Suprapubic skin (tissue), 4 donors: ENCODE results near the gene FAHD2A.

Source experiments
- CTCF ChIP-seq, 2 donors: fragments of 200-600 bp in 1 of 2; fragments of 450-650 bp in 1 of 2; sonication (generic) in 1 of 2; IDR thresholded peaks; one replicate each; pipeline ENCODE4 v1.5.1; 2016 to 2019; ENCODE audit warnings: antibody characterized with exemption in 2 of 2, mild to moderate bottlenecking in 1 of 2, moderate library complexity in 1 of 2
- EP300 ChIP-seq: sonication (generic); formaldehyde crosslinking; IDR thresholded peaks from one replicate; pipeline ENCODE4 v1.6.1; 2017; ENCODE audit warnings: antibody characterized with exemption
- POLR2A ChIP-seq, 2 donors: fragments of 450-650 bp; IDR thresholded peaks; one replicate each; pipeline ENCODE4 v1.6.1; 2017; ENCODE audit warnings: antibody characterized with exemption in 2 of 2, mild to moderate bottlenecking in 2 of 2, moderate library complexity in 2 of 2
- POLR2AphosphoS5 ChIP-seq, 3 donors: sonication (generic); formaldehyde crosslinking; IDR thresholded peaks; one replicate each; pipeline ENCODE4 v1.6.1; 2017; ENCODE audit warnings: antibody characterized with exemption in 3 of 3

- TF ChIP-seq CTCF (IDR thresholded peaks at IDR 0.05) (no peak), POLR2A (IDR thresholded peaks at IDR 0.05) (peak in 1 of 2 donors; percentile 27), EP300 (no peak), POLR2AphosphoS5 (IDR thresholded peaks at IDR 0.05) (peak in 2 of 3 donors; percentile 47 to 70)
Observed at GRCh38 chr2:95402370-95403203, at the start of gene FAHD2A.
